NCI-H526 treated with DMSO at 0.1 percent for 48 hours (cell line): Measurements from ENCODE around the gene WDR49.

Source experiments
- DNase-seq: peaks from one replicate; lab custom pipeline; 2025; lab: John Stamatoyannopoulos, UW

Gene WDR49

GRCh38 chr3:167487556-167487955 lies 166.2 kb downstream of the WDR49 start:
- DNase-seq: no peak

- no peak for DNase-seq
Observed at GRCh38 chr3:167484551-167484950, 169.2 kb downstream of the WDR49 start.

- no peak for DNase-seq
Observed at GRCh38 chr3:167483708-167484475, 169.8 kb downstream of the WDR49 start.

GRCh38 chr3:167481164-167481563 lies 172.6 kb downstream of the WDR49 start:
- no peak for DNase-seq

GRCh38 chr3:167480748-167481147 lies 173.0 kb downstream of the WDR49 start:
- no peak for DNase-seq

- no peak for DNase-seq
Observed at GRCh38 chr3:167473863-167474262, 179.9 kb downstream of the WDR49 start, which contains the start of gene SERPINI2. TSS of gene SERPINI2 (minus strand) at chr3:167474042. CDS start at chr3:167471834, 2,208 bp downstream.

GRCh38 chr3:167469381-167469780 lies 184.4 kb downstream of the WDR49 start:
- no peak for DNase-seq

GRCh38 chr3:167467848-167468611 lies 185.7 kb downstream of the WDR49 start:
- no peak for DNase-seq

- no peak for DNase-seq
Observed at GRCh38 chr3:167466966-167467365, 186.8 kb downstream of the WDR49 start.

GRCh38 chr3:167456157-167456799 lies 197.5 kb downstream of the WDR49 start:
- no peak for DNase-seq

GRCh38 chr3:167453815-167454214 lies 199.9 kb downstream of the WDR49 start:
- no peak for DNase-seq

- DNase-seq: no peak
Observed at GRCh38 chr3:167451282-167451681, 202.5 kb downstream of the WDR49 start.

- no peak for DNase-seq
Observed at GRCh38 chr3:167450675-167451074, 203.1 kb downstream of the WDR49 start.

GRCh38 chr3:167450195-167450594 lies 203.5 kb downstream of the WDR49 start:
- DNase-seq: no peak

- no peak for DNase-seq
Observed at GRCh38 chr3:167445491-167445890, 208.3 kb downstream of the WDR49 start.

- no peak for DNase-seq
Observed at GRCh38 chr3:167441256-167441655, 212.5 kb downstream of the WDR49 start.

- no peak for DNase-seq
Observed at GRCh38 chr3:167437428-167438139, 216.2 kb downstream of the WDR49 start.
